NCI-H1417 treated with DMSO at 0.1 percent for 48 hours (cell line): ENCODE measurements around the gene SLC35F2.
"Not testable (repeated sequence)": the region's sequence is repeated elsewhere in the genome, so short reads cannot be mapped to it uniquely, and the experiment has no call there.

Experiments used
- DNase-seq: peaks from one replicate; lab custom pipeline; 2025; lab: John Stamatoyannopoulos, UW

The SLC35F2 gene

GRCh38 chr11:107858217-107859070 lies at the start of gene SLC35F2:
Gene SLC35F2 (minus strand): TSS chr11:107858787. CDS start chr11:107858767, 20 bp downstream.
- peak; percentile 90 for DNase-seq

GRCh38 chr11:107908211-107908610 lies 49.6 kb upstream of the SLC35F2 start:
- DNase-seq, result no peak

DNA sequence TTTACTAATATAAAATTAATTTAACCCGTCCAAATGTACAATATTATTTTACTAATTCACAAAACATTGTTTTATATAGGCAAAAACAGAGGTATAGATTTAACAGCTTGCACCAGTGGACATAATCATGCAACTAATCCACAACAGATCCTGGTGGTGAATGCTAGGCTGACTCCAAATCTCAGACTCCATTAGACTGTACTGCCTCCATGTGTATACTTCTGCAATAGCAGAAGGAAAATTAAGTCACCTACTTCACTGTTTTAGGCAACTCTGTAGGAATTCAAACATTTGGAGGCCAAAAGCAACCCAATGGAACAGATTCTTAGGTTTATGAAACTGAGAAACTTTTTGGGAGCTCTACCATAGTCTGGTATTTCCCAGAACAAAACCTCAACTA lies 39.7 kb upstream of the SLC35F2 start:
- no peak for DNase-seq

DNA sequence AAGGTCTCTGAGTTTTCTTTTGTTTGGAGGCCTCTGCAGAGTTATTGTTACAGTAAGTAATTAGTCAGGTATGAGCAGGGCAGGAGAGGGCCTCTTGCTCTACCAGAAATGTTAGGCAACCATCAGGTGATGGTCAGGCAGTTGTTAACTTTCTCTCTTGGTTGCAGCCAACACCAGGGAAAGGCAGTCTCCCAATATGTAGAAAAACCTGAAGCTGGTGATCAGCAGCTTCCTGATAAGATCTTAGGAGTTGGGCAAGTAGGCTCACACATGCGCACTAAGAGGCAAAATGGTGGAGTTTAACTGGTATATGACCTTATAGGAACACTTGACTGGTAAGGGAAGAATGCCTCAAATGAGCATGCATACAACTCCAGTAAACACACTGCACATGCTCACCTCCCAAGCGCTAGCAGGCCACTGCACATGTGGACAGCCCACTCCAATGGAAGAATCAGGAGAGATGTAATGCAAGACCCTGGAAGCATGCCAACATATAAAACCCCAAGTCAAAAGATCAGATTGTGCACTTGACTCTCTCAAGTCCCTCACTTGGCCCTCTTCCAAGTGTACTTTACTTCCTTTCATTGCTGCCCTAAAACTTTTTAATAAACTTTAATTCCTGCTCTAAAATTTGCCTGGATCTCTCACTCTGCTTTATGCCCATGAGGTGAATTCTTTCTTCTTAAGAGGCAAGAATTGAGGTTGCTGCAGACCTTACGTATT lies 23.7 kb upstream of the SLC35F2 start:
- DNase-seq, result no peak

GRCh38 chr11:107881471-107881870 lies 22.9 kb upstream of the SLC35F2 start:
- DNase-seq, result not testable (repeated sequence)

- no peak for DNase-seq
Measured at GRCh38 chr11:107876141-107876540, 17.6 kb upstream of the SLC35F2 start.

GRCh38 chr11:107864591-107864990 lies 6.0 kb upstream of the SLC35F2 start:
- no peak for DNase-seq

GRCh38 chr11:107860688-107861087 lies 2.1 kb upstream of the SLC35F2 start:
- no peak for DNase-seq

DNA sequence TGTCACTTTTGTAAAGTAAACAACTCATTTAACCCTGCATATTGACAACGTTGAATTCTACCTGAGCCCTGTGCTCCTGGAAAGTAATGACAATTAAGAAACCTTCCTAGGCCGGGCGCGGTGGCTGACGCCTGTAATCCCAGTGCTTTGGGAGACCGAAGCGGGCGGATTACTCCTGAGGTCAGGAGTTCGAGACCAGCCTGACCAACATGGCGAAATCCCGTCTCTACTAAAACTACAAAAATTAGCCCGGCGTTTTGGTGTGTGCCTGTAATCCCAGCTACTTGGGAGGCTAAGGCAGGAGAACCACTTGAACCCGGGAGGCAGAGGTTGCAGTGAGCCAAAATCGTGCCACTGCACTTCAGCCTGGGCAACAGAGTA lies 1.6 kb upstream of the SLC35F2 start:
- DNase-seq, result not testable (repeated sequence)

- no peak for DNase-seq
Measured at GRCh38 chr11:107859459-107860239, 1.1 kb upstream of the SLC35F2 start.

DNA sequence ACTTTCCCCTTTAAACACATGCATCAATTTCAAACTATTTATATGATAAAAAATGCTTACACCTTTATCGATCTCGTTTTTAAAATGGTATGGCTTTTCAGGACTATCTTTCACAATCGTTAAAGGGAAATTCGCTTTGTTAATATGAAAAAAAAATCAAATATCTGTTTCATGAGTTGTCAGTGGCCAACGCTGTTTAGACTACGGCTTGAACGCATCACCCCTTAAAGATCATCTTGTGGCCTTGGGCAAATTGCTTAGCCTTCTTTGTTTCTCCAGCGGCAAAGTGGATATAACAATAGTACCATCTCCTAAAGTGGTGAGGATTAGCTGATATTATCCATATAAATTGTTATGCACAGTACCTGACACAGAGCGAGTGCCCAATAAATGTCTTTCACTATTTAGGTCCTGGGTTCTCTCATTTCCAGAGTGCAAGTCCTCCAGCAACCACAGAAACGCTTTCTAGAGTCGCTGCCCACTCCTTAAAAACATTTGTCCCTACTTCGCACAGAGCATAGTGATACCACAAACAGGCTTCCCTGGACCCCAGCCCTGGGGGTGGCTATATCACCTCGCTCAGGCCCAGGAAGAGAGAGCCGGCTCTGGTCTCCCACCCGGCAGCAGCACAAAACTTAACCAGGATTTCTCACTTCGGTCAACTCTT lies 904 bp downstream of the SLC35F2 start:
- DNase-seq, result no peak

- no peak for DNase-seq
Measured at GRCh38 chr11:107856981-107857517, 1.5 kb downstream of the SLC35F2 start.

GRCh38 chr11:107856180-107856980 lies 2.2 kb downstream of the SLC35F2 start:
- DNase-seq, result no peak

DNA sequence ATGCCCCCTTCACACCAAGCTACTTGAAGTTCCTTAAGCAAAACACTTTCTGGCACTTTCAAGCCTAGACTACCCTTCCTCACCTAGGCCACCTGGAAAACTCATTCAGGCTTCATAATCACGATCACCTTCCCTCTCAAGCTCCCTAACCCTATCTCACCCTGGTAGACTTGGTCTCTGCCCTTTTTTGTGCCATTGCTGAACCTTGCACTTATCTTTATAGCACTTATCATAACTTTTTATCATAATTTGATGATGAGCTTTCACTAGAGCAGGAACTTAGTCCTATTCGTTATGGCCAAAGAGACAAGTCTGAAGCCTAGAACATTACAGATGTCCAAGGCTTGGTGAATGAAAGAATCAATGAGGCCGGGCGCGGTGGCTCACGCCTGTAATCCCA lies 5.5 kb downstream of the SLC35F2 start:
- no peak for DNase-seq

GRCh38 chr11:107851704-107852310 lies 6.8 kb downstream of the SLC35F2 start:
- DNase-seq, result no peak

GRCh38 chr11:107849790-107850189 lies 8.8 kb downstream of the SLC35F2 start:
- DNase-seq, result no peak

DNA sequence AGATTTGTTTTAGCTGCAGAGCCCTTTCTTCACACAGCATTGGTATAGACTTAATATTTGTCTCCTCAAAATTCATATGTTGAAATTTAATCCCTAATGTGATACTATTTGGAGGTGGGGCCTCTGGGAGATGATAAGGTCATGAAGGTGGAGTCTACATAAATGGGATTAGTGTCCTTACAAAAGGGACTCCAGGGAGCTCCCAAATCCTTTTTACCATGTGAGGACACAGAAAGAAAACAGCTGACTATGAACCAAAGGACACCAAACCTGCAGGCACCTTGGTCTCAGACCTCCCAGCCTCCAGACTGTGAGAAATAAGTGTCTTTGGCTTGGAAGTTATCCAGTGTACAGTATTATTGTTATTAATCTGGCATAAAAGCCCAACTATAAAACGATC lies 10.2 kb downstream of the SLC35F2 start:
- DNase-seq, result no peak

- DNase-seq, result no peak
Measured at GRCh38 chr11:107847184-107847583, 11.4 kb downstream of the SLC35F2 start.

- no peak for DNase-seq
Measured at GRCh38 chr11:107844041-107844440, 14.5 kb downstream of the SLC35F2 start.

DNA sequence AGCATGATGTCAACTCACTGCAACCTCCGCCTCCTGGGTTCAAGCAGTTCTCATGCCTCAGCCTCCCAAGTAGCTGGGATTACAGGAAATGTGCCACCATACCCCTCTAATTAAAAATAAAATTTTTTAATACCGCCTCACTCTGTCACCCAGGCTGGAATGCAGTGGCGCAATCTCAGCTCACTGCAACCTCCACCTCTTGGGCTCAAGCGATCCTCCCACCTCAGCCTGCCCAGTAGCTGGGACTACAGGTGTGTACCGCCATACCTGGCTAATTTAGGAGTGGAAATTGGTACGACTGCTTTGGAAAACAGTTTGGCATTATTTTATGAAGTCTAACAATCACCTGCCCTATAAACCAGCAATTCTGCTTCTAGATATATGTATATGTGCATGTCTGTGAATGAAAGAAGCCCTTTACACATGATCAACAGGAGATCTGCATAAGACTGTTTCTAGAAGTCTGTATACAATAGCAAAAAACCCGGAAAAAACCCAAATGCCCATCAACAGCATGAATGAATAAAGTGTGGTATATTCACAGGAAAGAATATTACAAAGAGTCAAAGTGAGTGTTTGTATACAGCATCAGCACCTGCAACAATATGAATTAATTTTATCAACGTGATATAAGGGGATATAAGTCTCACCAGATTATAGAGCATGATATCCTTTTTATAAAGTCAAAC lies 16.0 kb downstream of the SLC35F2 start:
- DNase-seq, result no peak
